Measurements from ENCODE around the gene RESP18.
A peak's percentile ranks its signal among the peaks of the same experiment; 100 is the strongest.
"Not testable (repeated sequence)": the region's sequence is repeated elsewhere in the genome, so short reads cannot be mapped to it uniquely, and the experiment has no call there.

Gene RESP18

GRCh38 chr2:219325657-219326315 is 6.8 kb downstream of the RESP18 start:
- DNase-seq (ENCODE audit: low read depth), result no peak

- no peak for DNase-seq (ENCODE audit: low read depth)
These were observed 7.4 kb downstream of the RESP18 start for GRCh38 chr2:219325136-219325535.

GRCh38 chr2:219323434-219323833 is 9.1 kb downstream of the RESP18 start:
- DNase-seq (ENCODE audit: low read depth), result no peak

GRCh38 chr2:219314804-219315468 is 17.6 kb downstream of the RESP18 start:
- no peak for DNase-seq (ENCODE audit: low read depth)

GRCh38 chr2:219312683-219313263 is 19.8 kb downstream of the RESP18 start:
- DNase-seq (ENCODE audit: low read depth), result not testable (repeated sequence)

GRCh38 chr2:219309278-219309677 is 23.3 kb downstream of the RESP18 start, which contains the start of gene PTPRN:
Gene PTPRN (minus strand): TSS chr2:219309401. CDS start chr2:219309332, 69 bp downstream.
- DNase-seq (ENCODE audit: low read depth), result no peak

- peak; percentile 43 for DNase-seq (ENCODE audit: low read depth)
These were observed 24.1 kb downstream of the RESP18 start for GRCh38 chr2:219308142-219309101.

- DNase-seq (ENCODE audit: low read depth), result no peak
These were observed 26.5 kb downstream of the RESP18 start for GRCh38 chr2:219306047-219306446.

GRCh38 chr2:219304223-219304622 is 28.3 kb downstream of the RESP18 start:
- DNase-seq (ENCODE audit: low read depth), result no peak

GRCh38 chr2:219302412-219302968 is 30.1 kb downstream of the RESP18 start:
- DNase-seq (ENCODE audit: low read depth), result no peak

GRCh38 chr2:219300022-219300421 is 32.5 kb downstream of the RESP18 start:
- no peak for DNase-seq (ENCODE audit: low read depth)

- no peak for DNase-seq (ENCODE audit: low read depth)
These were observed 33.2 kb downstream of the RESP18 start for GRCh38 chr2:219299372-219299760.

GRCh38 chr2:219298759-219299371 is 33.7 kb downstream of the RESP18 start:
- peak; percentile 89 for DNase-seq (ENCODE audit: low read depth)

GRCh38 chr2:219297766-219298456 is 34.6 kb downstream of the RESP18 start:
- no peak for DNase-seq (ENCODE audit: low read depth)

GRCh38 chr2:219296631-219297391 is 35.7 kb downstream of the RESP18 start:
- no peak for DNase-seq (ENCODE audit: low read depth)

- no peak for DNase-seq (ENCODE audit: low read depth)
These were observed 36.4 kb downstream of the RESP18 start for GRCh38 chr2:219296142-219296541.

- peak; percentile 84 for DNase-seq (ENCODE audit: low read depth)
These were observed 37.9 kb downstream of the RESP18 start for GRCh38 chr2:219294356-219295351.

- no peak for DNase-seq (ENCODE audit: low read depth)
These were observed 38.8 kb downstream of the RESP18 start for GRCh38 chr2:219293736-219294231.

GRCh38 chr2:219292616-219293015 is 39.9 kb downstream of the RESP18 start:
- no peak for DNase-seq (ENCODE audit: low read depth)

Measured in activated gamma-delta T cell treated with anti-CD3 and anti-CD28 coated beads, Interleukin-2, amount 50 U/mL, for 16 hours (primary cell).